GM23248 (cell line): ENCODE data around the gene HS3ST2.

ENCODE experiments used
- EZH2 ChIP-seq: fragments of 200-600 bp; sonication (generic); IDR thresholded peaks from 2 replicates; pipeline ENCODE4 v1.6.1; 2018; ENCODE audit warnings: antibody characterized with exemption, mild to moderate bottlenecking; ENCODE audit not compliant: insufficient read depth, poor library complexity, severe bottlenecking
- EZH2phosphoT487 ChIP-seq: fragments of 200-600 bp; sonication (generic); IDR thresholded peaks from 2 replicates; pipeline ENCODE4 v1.6.1; 2018; ENCODE audit warnings: antibody characterized with exemption, moderate library complexity, mild to moderate bottlenecking, low read depth; ENCODE audit not compliant: insufficient read depth

DNA sequence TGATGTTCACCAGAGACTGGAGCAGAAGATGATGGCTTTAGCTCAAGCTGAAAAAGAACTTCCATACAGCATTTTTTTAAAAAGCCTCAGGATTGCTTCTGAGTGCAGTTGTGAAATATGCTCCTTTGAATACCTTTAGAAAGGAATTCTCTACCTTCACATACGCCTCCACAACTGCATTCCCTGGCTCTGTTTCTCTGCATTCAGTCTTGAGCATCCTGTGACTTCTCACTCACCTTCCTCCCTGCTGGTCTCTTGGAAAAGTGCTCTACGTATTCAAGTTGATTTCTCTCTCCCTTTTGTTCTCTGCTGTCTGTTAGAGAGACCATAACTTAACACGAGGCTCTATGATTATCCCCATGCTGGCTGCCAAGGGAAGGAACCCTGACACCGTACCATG, 34.5 kb downstream of the HS3ST2 start:
- TF ChIP-seq EZH2phosphoT487 (no peak), EZH2 (no peak)
